ACHN (cell line): ENCODE measurements around the gene POC5.
"Not testable (repeated sequence)": the region's sequence is repeated elsewhere in the genome, so short reads cannot be mapped to it uniquely, and the experiment has no call there.

Experiments
- DNase-seq: peaks from one replicate; pipeline ENCODE4 v3.0.0-alpha.2; 2015
- in situ Hi-C: cut with HindIII; loops from 2 replicates; pipeline ENCODE4 v1.10.0; 2017; ENCODE audit warnings: low sequenced_read_pairs, low pct_ligation_motif_present, low pct_unique_long_range_greater_than_20kb

POC5 gene

DNA sequence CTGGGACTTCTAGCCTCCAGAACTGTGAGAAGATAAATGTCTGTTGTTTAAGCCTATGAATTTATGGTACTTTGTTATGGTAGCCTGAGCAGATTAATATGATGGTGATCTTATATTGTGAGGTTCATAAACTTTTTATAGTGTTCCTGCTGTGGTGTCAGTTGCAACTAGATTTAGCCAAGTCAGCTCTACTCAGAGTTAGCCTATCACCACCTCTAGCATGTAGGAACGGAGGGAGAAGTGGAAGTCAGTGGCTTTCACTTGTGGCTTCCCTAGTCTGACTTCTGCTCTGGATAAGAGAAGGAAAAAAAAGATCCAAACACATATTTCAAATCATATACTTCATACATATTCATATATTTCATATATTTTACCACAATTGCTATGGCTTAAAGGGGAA is 6.6 kb downstream of the POC5 start:
- in situ Hi-C loops, result no loop called here
- DNase-seq, result no peak

DNA sequence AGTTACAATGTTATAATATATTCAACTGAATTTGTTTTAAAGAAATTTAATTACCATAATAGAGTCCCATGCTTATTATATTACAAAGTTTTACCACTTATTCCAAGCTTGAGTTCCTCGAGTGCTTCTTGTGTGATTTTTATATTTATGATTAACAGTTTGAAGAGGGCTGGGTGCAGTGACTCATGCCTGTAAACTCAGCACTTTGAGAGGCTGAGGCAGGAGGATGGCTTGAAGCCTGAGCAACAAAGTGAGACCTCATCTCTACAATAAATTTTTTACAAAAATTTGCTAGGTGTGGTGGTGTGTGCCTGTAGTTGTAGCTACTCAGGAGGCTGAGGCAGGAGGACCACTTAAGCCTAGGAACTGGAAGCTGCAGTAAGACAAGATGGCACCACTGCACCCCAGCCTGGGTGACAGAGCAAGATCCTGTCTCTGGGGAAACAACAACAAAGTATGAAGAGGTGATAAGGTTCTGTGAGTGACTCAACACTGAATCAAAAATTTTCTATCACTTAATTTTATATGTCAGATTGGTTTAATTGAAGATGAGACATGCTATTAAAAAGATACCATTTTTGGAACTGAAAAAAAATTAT is 9.2 kb downstream of the POC5 start:
- in situ Hi-C loops, result no loop called here
- DNase-seq, result peak; percentile 71

DNA sequence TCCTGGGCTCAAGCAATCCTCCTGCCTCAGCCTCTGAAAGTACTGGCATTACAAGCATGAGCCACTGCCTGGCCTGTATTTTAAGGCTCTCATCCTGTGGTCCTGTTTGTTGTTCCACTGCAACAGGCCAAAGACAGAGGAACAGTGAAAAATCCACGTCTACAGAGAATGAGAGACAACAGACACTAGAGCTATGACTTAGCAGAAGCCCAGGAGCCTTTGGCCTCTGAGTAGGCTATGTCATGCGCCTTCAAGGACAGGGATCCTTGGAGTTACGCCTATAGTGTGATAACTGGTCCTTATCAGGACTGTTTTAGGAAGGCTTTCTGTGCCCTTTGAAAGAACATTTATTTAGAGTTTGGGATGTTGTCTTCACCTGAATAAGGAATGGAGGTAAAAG is 10.5 kb downstream of the POC5 start:
- no peak for DNase-seq
- in situ Hi-C loops, result no loop called here

- in situ Hi-C loops, result no loop called here
Observed at GRCh38 chr5:75706016-75706415, 11.2 kb downstream of the POC5 start.

GRCh38 chr5:75701856-75702255 is 15.4 kb downstream of the POC5 start:
- in situ Hi-C loops, result no loop called here
- DNase-seq, result no peak

More at GRCh38 chr5:75706016-75706415, 11.2 kb downstream of the POC5 start:
- no peak for DNase-seq

- in situ Hi-C loops, DNase-seq: not testable (repeated sequence)
Observed at GRCh38 chr5:75695472-75696351, 21.5 kb downstream of the POC5 start.

GRCh38 chr5:75694781-75695180 is 22.5 kb downstream of the POC5 start:
- no peak for DNase-seq
- in situ Hi-C loops, result no loop called here

GRCh38 chr5:75690669-75691068 is 26.6 kb downstream of the POC5 start:
- no peak for DNase-seq
- in situ Hi-C loops, result no loop called here

GRCh38 chr5:75686480-75686879 is 30.8 kb downstream of the POC5 start:
- in situ Hi-C loops, result no loop called here
- no peak for DNase-seq

GRCh38 chr5:75685141-75685540 is 32.1 kb downstream of the POC5 start:
- no peak for DNase-seq
- in situ Hi-C loops, result no loop called here

DNA sequence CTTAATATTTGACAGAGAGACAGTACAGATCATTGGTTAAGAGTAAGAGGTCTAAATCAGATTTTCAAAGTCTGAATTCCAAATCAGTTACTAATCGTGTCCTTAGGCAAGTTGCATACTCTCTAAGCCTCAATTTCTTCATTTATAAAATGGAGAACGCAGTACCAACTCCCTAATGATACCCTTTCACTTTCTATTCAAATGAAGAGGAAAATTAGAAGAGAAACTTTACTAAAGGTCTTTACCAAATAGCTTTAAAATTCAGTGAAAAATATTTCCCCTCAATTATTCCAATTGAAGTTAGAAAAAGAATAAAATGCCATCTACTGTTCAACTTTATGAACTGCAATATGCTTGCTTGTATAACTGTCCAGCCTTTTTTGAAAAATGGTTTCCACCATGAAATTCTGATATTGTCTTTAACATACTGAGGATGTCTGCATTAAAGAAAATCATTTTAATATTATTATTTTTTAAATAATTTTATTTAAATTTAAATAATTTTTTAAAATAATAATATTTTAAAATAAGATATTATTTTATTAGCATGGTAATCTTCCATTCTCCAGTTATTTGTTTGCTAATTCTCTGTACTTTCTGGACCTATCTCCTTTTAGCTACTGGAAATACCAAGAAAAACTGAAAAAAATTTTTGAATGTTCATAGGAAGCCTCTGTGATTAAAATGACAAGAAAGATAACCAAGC is 36.0 kb downstream of the POC5 start:
- in situ Hi-C loops, result no loop called here
- peak; percentile 59 for DNase-seq

DNA sequence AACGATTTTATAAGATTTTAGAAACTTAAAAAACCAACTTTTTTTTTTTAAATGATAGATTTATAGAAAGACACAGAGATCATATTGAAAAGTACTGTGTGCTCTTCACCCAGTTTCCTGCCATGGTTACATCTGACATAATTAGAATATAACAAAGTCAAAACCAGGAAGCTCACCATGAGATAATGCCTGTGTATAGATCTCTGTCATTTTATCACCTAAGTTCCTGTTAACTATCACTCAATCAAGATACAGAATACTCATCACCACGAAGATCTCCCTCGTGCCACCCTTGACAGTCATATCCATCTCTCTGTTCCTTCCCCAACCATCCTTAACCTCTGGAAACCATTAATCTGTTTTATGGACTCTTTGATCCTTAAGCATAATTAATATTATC is 39.1 kb downstream of the POC5 start:
- DNase-seq, result no peak
- in situ Hi-C loops, result no loop called here

GRCh38 chr5:75677607-75678006 is 39.6 kb downstream of the POC5 start:
- in situ Hi-C loops, result no loop called here

GRCh38 chr5:75675783-75676182 is 41.5 kb downstream of the POC5 start:
- no peak for DNase-seq
- in situ Hi-C loops, result no loop called here

More at GRCh38 chr5:75677607-75678006, 39.6 kb downstream of the POC5 start:
- DNase-seq, result no peak

GRCh38 chr5:75672616-75673015 is 44.6 kb downstream of the POC5 start:
- in situ Hi-C loops, result no loop called here
- DNase-seq, result no peak

DNA sequence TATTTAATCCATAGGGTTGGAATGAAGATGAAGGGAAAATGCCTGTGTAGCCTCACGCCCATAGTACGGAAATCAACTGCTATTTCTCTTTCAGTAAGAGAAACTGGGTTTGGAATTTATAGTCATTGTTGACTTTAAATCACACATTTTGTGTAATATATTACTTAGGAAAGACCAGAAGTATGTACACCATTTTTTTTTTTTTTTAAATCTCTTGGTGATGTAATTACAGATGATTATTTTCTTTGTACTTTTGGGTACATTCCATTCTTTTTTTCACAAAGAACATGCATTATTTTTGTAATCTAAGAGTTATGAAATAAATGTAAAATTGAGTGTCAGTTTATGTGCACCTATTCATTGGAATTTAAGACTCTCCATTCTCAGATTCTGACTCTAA is 45.7 kb downstream of the POC5 start:
- in situ Hi-C loops, result no loop called here
- no peak for DNase-seq

GRCh38 chr5:75670577-75670976 is 46.7 kb downstream of the POC5 start:
- DNase-seq, result no peak
- in situ Hi-C loops, result no loop called here

- in situ Hi-C loops, result no loop called here
- DNase-seq, result peak; percentile 62
Observed at GRCh38 chr5:75668977-75669689, 48.1 kb downstream of the POC5 start.

- in situ Hi-C loops, result no loop called here
- DNase-seq, result no peak
Observed at GRCh38 chr5:75668445-75668844, 48.8 kb downstream of the POC5 start.
